ENCODE measurements around the gene GPR137B. TPM values are rescaled to one million over a fixed set of nuclear protein-coding genes. Genes with fewer than 3 reads are reported as not detected.

The GPR137B gene
- total RNA-seq, 1 donor from 2014 or later = 36.7 TPM

DNA sequence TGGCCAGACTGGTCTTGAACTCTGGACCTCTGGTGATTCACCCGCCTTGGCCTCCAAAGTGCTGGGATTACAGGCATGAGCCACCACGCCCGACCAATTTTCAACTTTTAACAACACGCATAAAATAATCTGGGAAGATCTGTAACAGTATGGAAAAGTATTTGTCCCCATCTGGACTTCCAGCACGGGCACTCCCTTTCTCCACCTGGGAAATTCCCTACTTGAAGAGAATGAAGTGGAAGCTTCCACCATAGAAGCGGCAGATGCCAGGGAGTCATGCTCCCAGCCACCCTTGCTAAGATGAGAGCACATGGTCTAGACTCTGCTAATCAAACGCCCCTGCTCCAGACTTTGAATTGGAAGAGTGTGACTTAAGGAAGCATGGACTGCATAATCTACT, 9.0 kb upstream of the GPR137B start:
- Histone ChIP-seq H3K27me3 (ENCODE audit: low read depth) (peaks cover 22% of the 10 kb centered on the region), H3K4me1 (no peaks in the 10 kb centered on the region), H3K4me3 (no peak overlapping the region), H3K27ac (replicated peaks) (no peak overlapping the region), H3K36me3 (no peaks in the 10 kb centered on the region), H3K9me3 (replicated peaks) (no peaks in the 10 kb centered on the region)
- TF ChIP-seq, protein P1, sequence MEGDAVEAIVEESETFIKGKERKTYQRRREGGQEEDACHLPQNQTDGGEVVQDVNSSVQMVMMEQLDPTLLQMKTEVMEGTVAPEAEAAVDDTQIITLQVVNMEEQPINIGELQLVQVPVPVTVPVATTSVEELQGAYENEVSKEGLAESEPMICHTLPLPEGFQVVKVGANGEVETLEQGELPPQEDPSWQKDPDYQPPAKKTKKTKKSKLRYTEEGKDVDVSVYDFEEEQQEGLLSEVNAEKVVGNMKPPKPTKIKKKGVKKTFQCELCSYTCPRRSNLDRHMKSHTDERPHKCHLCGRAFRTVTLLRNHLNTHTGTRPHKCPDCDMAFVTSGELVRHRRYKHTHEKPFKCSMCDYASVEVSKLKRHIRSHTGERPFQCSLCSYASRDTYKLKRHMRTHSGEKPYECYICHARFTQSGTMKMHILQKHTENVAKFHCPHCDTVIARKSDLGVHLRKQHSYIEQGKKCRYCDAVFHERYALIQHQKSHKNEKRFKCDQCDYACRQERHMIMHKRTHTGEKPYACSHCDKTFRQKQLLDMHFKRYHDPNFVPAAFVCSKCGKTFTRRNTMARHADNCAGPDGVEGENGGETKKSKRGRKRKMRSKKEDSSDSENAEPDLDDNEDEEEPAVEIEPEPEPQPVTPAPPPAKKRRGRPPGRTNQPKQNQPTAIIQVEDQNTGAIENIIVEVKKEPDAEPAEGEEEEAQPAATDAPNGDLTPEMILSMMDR (IDR thresholded peaks at IDR 0.05; ENCODE audit: borderline replicate concordance) = no peak
- no peak for DNase-seq
- intact Hi-C loops (cut with micrococcal nuclease) = no loop called here

DNA sequence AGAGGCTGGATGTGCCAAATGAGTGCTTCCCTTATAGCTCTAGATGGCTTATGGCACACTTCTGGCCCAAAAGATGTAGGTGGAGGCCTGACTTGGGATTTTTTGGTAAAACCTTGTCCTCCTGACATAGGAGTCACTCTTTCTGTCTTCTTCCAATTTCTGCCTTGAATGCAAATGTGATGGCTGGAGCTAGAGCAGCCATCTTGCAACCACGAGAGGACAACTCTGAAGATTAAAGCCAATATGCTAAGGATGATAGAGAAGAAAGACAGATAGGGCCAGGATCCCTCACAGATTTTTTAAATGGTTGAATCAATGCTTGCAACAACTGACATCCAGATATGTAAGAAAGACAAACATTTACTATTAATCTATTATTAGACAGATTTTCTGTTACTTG, 8.5 kb upstream of the GPR137B start:
- H3K27ac ChIP-seq (replicated peaks) = no peak overlapping the region

DNA sequence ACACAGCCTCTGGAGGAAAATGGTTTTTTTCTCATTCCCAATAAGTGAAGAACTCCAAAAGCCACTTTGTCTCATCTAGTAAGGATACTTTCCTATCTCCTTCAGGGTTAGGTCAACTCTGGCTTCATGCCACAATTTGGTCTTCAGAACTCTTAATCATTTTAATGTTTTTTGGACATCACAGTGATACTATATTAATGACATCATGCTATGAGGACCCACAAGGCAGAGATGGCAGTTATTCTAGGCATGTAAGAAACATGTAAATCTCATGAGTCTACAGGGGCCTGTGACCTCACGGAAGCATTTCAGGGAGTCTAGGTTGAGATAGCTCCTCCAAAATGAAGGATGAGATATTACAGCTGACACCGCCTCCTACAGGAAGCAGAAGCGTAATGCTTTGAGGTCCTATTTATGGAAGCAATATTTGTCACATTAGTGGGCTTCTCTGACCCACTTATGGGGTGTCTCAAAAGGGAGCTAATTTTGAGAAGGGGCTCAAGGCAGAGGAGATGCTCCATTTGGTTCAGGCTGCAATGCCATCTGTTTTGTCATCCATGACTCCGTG, 5.0 kb upstream of the GPR137B start:
- Histone ChIP-seq H3K27me3 (ENCODE audit: low read depth) (peaks cover 17% of the 10 kb centered on the region), H3K4me3 (no peak overlapping the region), H3K9me3 (replicated peaks) (no peaks in the 10 kb centered on the region), H3K27ac (replicated peaks) (no peak overlapping the region), H3K36me3 (no peaks in the 10 kb centered on the region), H3K4me1 (peaks cover 13% of the 10 kb centered on the region)
- no peak for DNase-seq
- intact Hi-C loops (cut with micrococcal nuclease) = no loop called here
- TF ChIP-seq, protein P1 (IDR thresholded peaks at IDR 0.05; ENCODE audit: borderline replicate concordance) = no peak

More for the DNA sequence above, 8.5 kb upstream of the GPR137B start:
- DNase-seq = no peak
- H3K4me1 ChIP-seq = no peaks in the 10 kb centered on the region
- no peaks in the 10 kb centered on the region for H3K9me3 ChIP-seq (replicated peaks)
- H3K27me3 ChIP-seq (ENCODE audit: low read depth) = peaks cover 22% of the 10 kb centered on the region
- TF ChIP-seq, protein P1 (IDR thresholded peaks at IDR 0.05; ENCODE audit: borderline replicate concordance) = no peak
- no peak overlapping the region for H3K4me3 ChIP-seq
- no peaks in the 10 kb centered on the region for H3K36me3 ChIP-seq
- intact Hi-C loops (cut with micrococcal nuclease) = no loop called here

DNA sequence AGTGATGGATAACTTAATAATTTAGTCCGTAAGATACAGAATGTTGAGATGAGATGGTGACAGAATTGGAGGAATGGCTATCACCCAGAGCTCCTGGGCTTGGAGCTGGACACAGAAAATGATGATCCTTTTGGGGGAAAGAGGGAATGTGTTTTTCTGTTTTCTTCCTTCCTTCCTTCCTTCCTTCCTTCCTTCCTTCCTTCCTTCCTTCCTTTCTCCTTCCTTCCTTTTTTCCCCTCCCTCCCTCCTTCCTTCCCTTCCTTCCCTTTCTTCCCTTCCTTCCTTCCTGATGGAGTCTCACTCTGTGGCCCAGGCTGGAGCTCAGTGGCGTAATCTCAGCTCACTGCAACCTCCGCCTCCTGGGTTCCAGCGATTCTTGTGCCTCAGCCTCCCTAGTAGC, 2.8 kb upstream of the GPR137B start:
- no peak overlapping the region for H3K27ac ChIP-seq (replicated peaks)
- H3K4me1 ChIP-seq = peaks cover 34% of the 10 kb centered on the region
- no peaks in the 10 kb centered on the region for H3K9me3 ChIP-seq (replicated peaks)
- DNase-seq = no peak
- no peak overlapping the region for H3K4me3 ChIP-seq
- peaks cover 17% of the 10 kb centered on the region for H3K27me3 ChIP-seq (ENCODE audit: low read depth)
- H3K36me3 ChIP-seq = no peaks in the 10 kb centered on the region
- TF ChIP-seq, protein P1 (IDR thresholded peaks at IDR 0.05; ENCODE audit: borderline replicate concordance) = no peak
- intact Hi-C loops (cut with micrococcal nuclease) = no loop called here

DNA sequence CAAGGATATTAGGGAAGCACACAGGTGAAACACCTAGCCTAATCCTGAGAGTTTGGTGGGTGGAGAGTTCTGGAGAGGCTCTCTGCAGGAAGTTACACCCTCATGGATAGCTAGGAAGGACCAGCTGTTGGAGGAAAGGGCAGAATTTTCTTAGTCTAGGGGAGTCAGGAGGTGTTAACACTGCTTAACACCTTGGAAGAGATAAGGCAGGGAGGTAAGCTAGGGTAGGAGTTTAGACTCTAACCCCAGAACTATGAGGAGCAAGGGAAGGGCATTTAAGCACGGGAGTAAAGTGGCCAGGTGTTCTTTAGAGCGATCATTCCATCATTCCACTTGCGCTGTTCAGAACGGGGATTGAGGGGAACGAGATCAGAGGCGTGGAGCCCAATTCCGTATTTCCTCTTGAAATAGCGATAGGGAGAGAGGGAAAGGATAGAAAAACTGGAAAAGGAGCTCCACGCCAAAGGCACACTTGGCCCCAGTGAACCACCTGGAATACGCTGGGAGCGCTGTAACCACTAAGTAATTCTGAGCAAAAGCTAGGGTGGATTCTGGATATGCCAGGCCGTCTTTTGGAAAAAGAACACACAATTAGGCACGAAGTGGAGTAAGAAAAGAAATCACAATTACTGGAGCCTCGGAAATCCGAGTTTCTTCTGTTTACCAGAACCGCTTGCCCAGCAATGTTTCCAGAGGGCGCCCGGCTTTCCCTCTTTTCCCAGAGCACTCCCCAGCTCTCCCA, 1.5 kb upstream of the GPR137B start:
- Histone ChIP-seq H3K4me3 (peak overlapping the region; percentile 89), H3K27me3 (ENCODE audit: low read depth) (peaks cover 3% of the 10 kb centered on the region), H3K27ac (replicated peaks) (peak overlapping the region; percentile 46), H3K4me1 (peaks cover 45% of the 10 kb centered on the region), H3K9me3 (replicated peaks) (no peaks in the 10 kb centered on the region), H3K36me3 (no peaks in the 10 kb centered on the region)
- no peak for DNase-seq
- intact Hi-C loops (cut with micrococcal nuclease) = no loop called here
- TF ChIP-seq, protein P1 (IDR thresholded peaks at IDR 0.05; ENCODE audit: borderline replicate concordance) = no peak
